ENCODE measurements around the gene TRAF2. TPM values are rescaled to one million over a fixed set of nuclear protein-coding genes. Genes with fewer than 3 reads are reported as not detected.

TRAF2 gene
- total and polyA plus RNA-seq, 2 of the 13 experiments (the other 11 are each of a cell fraction or from before 2014, with no cell fraction given): 12.4 to 13.6 TPM

GRCh38 chr9:136907011-136907914 lies 20.9 kb downstream of the TRAF2 start:
- no peaks in the 10 kb centered on the region for H4K20me1 ChIP-seq (ENCODE audit: insufficient read depth, low read length)
- TF ChIP-seq RFX3 (CRISPR knock-in tag; IDR thresholded peaks at IDR 0.05): no peak
- no peaks in the 10 kb centered on the region for H3K27me3 ChIP-seq (ENCODE audit: control insufficient read depth in 1 of 2, insufficient read depth in 2 of 2, low read length in 2 of 2)
- ChIA-PET POLR2A (no interaction called here), CTCF (ENCODE audit: low intra/inter-chr PET ratio, low total read pairs) (no interaction called here)
- ATAC-seq (no peak), DNase-seq (ENCODE audit: low spot score) (no peak), FAIRE-seq (no peak)
- H3K4me3 ChIP-seq (replicated peaks in 1 of 3; ENCODE audit: insufficient read depth in 1 of 3, low read depth in 2 of 3, low read length in 3 of 3): no peak overlapping the region
- H3K4me2 ChIP-seq (ENCODE audit: low read depth, low read length): no peak overlapping the region
- no peaks in the 10 kb centered on the region for H3K79me2 ChIP-seq (ENCODE audit: insufficient read depth, low read length)
- H3K27ac ChIP-seq (ENCODE audit: extremely low read length, insufficient read depth, low read length): no peak overlapping the region
- H3K4me1 ChIP-seq (ENCODE audit: insufficient read depth, low read length): peaks cover 5% of the 10 kb centered on the region
- H2AFZ ChIP-seq (ENCODE audit: low read length): no peak overlapping the region
- over 99% methylated on average over 22 of the region's 29 CpGs for WGBS (ENCODE audit: low lambda C conversion rate)
- intact Hi-C loops (cut with micrococcal nuclease; ENCODE audit: unreplicated experiment): no loop called here
- no TSS peak for BruUV-seq (replicated peaks)
- H3K36me3 ChIP-seq (replicated peaks in 1 of 2; ENCODE audit: control insufficient read depth in 1 of 2, insufficient read depth in 2 of 2, low read length in 2 of 2): peaks cover 25 to 57% of the 10 kb centered on the region in 2 experiments
- H3K9ac ChIP-seq (ENCODE audit: insufficient read depth, low read depth, low read length): no peak overlapping the region
- in situ Hi-C loops (cut with HindIII; ENCODE audit: extremely low pct_ligation_motif_present, low pct_unique_long_range_greater_than_20kb): no loop called here
- H3K9me3 ChIP-seq (ENCODE audit: low read length): no peaks in the 10 kb centered on the region

DNA sequence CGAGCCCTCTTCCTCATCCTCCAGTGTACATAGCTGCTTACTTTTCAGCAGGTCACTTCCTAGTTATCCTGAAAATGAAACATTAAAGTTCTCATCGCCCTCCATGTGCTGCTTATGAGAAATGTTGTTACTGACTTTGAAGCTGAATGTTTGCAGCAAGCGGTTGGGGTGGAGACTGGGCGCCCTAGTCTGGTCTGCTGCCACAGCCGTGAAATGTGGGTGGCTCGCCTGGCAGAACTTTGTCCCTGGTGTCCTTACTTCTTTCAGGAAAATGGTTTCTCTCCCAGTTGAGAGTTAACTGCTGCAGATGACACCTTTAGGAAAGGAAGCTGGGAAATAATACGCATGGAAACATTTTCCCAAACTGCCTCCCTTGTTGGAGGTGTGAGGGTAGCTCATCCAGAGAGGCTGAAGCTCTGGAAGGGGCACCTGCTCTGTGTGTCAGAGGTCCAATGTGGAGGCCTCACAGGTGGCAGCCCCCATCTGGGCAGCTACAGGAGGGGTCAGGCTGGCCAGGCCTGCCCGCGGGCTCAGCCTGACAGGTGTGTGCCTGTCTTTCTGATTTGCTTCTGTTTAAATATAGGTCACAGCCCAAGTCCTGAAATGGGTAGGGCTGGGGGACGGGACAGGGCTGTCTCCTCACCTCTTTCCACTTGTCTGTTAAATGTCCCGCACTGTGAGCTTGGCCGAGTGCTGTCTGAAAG lies 24.0 kb downstream of the TRAF2 start:
- no peak overlapping the region for H3K9ac ChIP-seq (ENCODE audit: insufficient read depth, low read depth, low read length)
- H3K27ac ChIP-seq (ENCODE audit: extremely low read length, insufficient read depth, low read length): no peak overlapping the region
- no TSS peak for BruUV-seq (replicated peaks)
- ChIA-PET POLR2A (interaction anchor here (0.7 kb wide), 1 partner anchor 415 kb away, joined by 3 read pairs; no protein-coding TSS in a partner anchor), CTCF (ENCODE audit: low intra/inter-chr PET ratio, low total read pairs) (no interaction called here)
- no peaks in the 10 kb centered on the region for H3K27me3 ChIP-seq (ENCODE audit: control insufficient read depth in 1 of 2, insufficient read depth in 2 of 2, low read length in 2 of 2)
- H3K36me3 ChIP-seq (replicated peaks in 1 of 2; ENCODE audit: control insufficient read depth in 1 of 2, insufficient read depth in 2 of 2, low read length in 2 of 2): peaks cover 27 to 63% of the 10 kb centered on the region in 2 experiments
- no peaks in the 10 kb centered on the region for H3K79me2 ChIP-seq (ENCODE audit: insufficient read depth, low read length)
- no peak overlapping the region for H2AFZ ChIP-seq (ENCODE audit: low read length)
- H3K4me1 ChIP-seq (ENCODE audit: insufficient read depth, low read length): no peaks in the 10 kb centered on the region
- no peaks in the 10 kb centered on the region for H4K20me1 ChIP-seq (ENCODE audit: insufficient read depth, low read length)
- no peaks in the 10 kb centered on the region for H3K9me3 ChIP-seq (ENCODE audit: low read length)
- 98% methylated on average over 10 of the region's 12 CpGs for WGBS (ENCODE audit: low lambda C conversion rate)
- DNase-seq (ENCODE audit: low spot score) (no peak), FAIRE-seq (no peak), ATAC-seq (no peak)
- no peak overlapping the region for H3K4me3 ChIP-seq (replicated peaks in 1 of 3; ENCODE audit: insufficient read depth in 1 of 3, low read depth in 2 of 3, low read length in 3 of 3)
- in situ Hi-C loops (cut with HindIII; ENCODE audit: extremely low pct_ligation_motif_present, low pct_unique_long_range_greater_than_20kb) (no loop called here), intact Hi-C loops (cut with micrococcal nuclease; ENCODE audit: unreplicated experiment) (no loop called here)
- H3K4me2 ChIP-seq (ENCODE audit: low read depth, low read length): no peak overlapping the region
- TF ChIP-seq ZNF160 (CRISPR knock-in tag; IDR thresholded peaks at IDR 0.05) (no peak), CHD4 (IDR thresholded peaks at IDR 0.05; ENCODE audit: borderline replicate concordance, low read length) (no peak), U2AF2 (IDR thresholded peaks at IDR 0.05; ENCODE audit: low read depth, low read length) (no peak), NFE2 (CRISPR knock-in tag; IDR thresholded peaks at IDR 0.05) (no peak), THYN1 (CRISPR knock-in tag; IDR thresholded peaks at IDR 0.05; ENCODE audit: borderline replicate concordance, low read depth) (no peak), ZBTB14 (CRISPR knock-in tag; IDR thresholded peaks at IDR 0.05) (no peak), MXD1 (CRISPR knock-in tag; IDR thresholded peaks at IDR 0.05) (no peak), TFDP1 (CRISPR knock-in tag; IDR thresholded peaks at IDR 0.05; ENCODE audit: borderline replicate concordance) (no peak)
- TF ChIP-seq, protein P1, sequence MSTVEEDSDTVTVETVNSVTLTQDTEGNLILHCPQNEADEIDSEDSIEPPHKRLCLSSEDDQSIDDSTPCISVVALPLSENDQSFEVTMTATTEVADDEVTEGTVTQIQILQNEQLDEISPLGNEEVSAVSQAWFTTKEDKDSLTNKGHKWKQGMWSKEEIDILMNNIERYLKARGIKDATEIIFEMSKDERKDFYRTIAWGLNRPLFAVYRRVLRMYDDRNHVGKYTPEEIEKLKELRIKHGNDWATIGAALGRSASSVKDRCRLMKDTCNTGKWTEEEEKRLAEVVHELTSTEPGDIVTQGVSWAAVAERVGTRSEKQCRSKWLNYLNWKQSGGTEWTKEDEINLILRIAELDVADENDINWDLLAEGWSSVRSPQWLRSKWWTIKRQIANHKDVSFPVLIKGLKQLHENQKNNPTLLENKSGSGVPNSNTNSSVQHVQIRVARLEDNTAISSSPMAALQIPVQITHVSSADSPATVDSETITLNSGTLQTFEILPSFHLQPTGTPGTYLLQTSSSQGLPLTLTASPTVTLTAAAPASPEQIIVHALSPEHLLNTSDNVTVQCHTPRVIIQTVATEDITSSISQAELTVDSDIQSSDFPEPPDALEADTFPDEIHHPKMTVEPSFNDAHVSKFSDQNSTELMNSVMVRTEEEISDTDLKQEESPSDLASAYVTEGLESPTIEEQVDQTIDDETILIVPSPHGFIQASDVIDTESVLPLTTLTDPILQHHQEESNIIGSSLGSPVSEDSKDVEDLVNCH (CRISPR knock-in tag; IDR thresholded peaks at IDR 0.05): no peak
